Spleen (tissue), 11 donors: ENCODE measurements around the gene BCL2. TPM values are rescaled to one million over a fixed set of nuclear protein-coding genes. Genes with fewer than 3 reads are reported as not detected.
A peak's percentile ranks its signal among the peaks of the same experiment; 100 is the strongest.

Source experiments
- DNase-seq: peaks from one replicate; pipeline ENCODE4 v3.0.0-alpha.2; 2020
- H3K27ac ChIP-seq, 8 donors: fragments of 200-600 bp; sonication (generic) in 7 of 8; 1 replicate in 4 of 8; 2 replicates in 4 of 8; pipeline versions ENCODE4 v1.5.0 to v1.8.0; 2016 to 2021; ENCODE audit warnings: inconsistent platforms in 4 of 8, mild to moderate bottlenecking in 4 of 8, moderate library complexity in 1 of 8
- H3K27me3 ChIP-seq, 7 donors: fragments of 200-600 bp; sonication (generic) in 6 of 7; replicated peaks in 1 of 7; 1 replicate in 4 of 7; 2 replicates in 3 of 7; pipeline versions ENCODE4 v1.5.0 to v1.8.0; 2016 to 2021; ENCODE audit warnings: inconsistent platforms in 3 of 7, mild to moderate bottlenecking in 1 of 7
- H3K36me3 ChIP-seq, 6 donors: fragments of 200-600 bp; sonication (generic) in 5 of 6; 1 replicate in 4 of 6; 2 replicates in 2 of 6; pipeline versions ENCODE4 v1.5.0 to v1.8.0; 2016 to 2021; ENCODE audit warnings: inconsistent platforms in 2 of 6
- H3K4me1 ChIP-seq, 6 donors: fragments of 200-600 bp; sonication (generic) in 5 of 6; 1 replicate in 3 of 6; 2 replicates in 3 of 6; pipeline versions ENCODE4 v1.5.0 to v1.8.0; 2016 to 2021; ENCODE audit warnings: inconsistent platforms in 3 of 6
- H3K4me3 ChIP-seq, 8 donors: fragments of 200-600 bp; sonication (generic) in 7 of 8; 1 replicate in 4 of 8; 2 replicates in 4 of 8; pipeline versions ENCODE4 v1.5.0 to v1.8.0; 2016 to 2021; ENCODE audit warnings: inconsistent platforms in 4 of 8, mild to moderate bottlenecking in 4 of 8, moderate library complexity in 2 of 8
- H3K9me3 ChIP-seq, 8 donors: fragments of 200-600 bp; sonication (generic) in 7 of 8; 1 replicate in 4 of 8; 2 replicates in 4 of 8; pipeline versions ENCODE4 v1.5.0 to v1.8.0; 2016 to 2021; ENCODE audit warnings: inconsistent platforms in 4 of 8
- CTCF ChIP-seq, 11 experiments: fragments of 200-600 bp in 7 of 11; fragments of 450-650 bp in 4 of 11; sonication (generic) in 4 of 11; IDR thresholded peaks in 8 of 11; conservative IDR thresholded peaks in 3 of 11; 1 replicate in 7 of 11; 2 replicates in 4 of 11; pipeline versions ENCODE4 v1.4.0 to v1.8.0; 2016 to 2021; ENCODE audit warnings: antibody characterized with exemption in 11 of 11, inconsistent platforms in 4 of 11, mild to moderate bottlenecking in 1 of 11
- POLR2A ChIP-seq, 3 donors: fragments of 450-650 bp; IDR thresholded peaks; one replicate each; pipeline ENCODE4 v1.5.1; 2017; ENCODE audit warnings: antibody characterized with exemption in 3 of 3, mild to moderate bottlenecking in 1 of 3
- POLR2AphosphoS5 ChIP-seq, 3 donors: sonication (generic); formaldehyde crosslinking; IDR thresholded peaks; one replicate each; pipeline ENCODE4 v1.5.1; 2017; ENCODE audit warnings: antibody characterized with exemption in 3 of 3
- WGBS, 5 donors: extraction: QIAGEN DNeasy Blood & Tissue Kit in 3 of 5; methylation state at CpG; one replicate each; pipeline versions ENCODE4 v1.1.5 to v1.1.7; 2013 to 2018; 5-methylcytosine and 5-hydroxymethylcytosine counted together
- intact Hi-C: fragments of 100-400 bp; cut with DNase I; formaldehyde crosslinking; loops from one replicate; pipeline ENCODE4 v1.15.0; 2023; ENCODE audit warnings: low total_unique reads
- polyA plus RNA-seq, 3 donors: library from polyadenylated mRNA; stranded (reverse); fragments of 200-250 nt; gene quantifications; one replicate each; pipeline ENCODE4 v1.2.1, GENCODE V29; 2013
- total RNA-seq, 7 donors: library from RNA; depleted of rRNA in 3 of 7; stranded (reverse); fragments of >200 nt in 3 of 7; fragmentation: NEBNext Ultra II Directional in 4 of 7; extraction: Animal tissue kit (Norgen Biotek cat#: 25700) in 4 of 7; gene quantifications; one replicate each; pipeline versions ENCODE4 v1.1.0 to v1.2.1, GENCODE V29; 2016 to 2021
- donor health status: healthy with polysubstance abuse.
- donor health status: DM: no; HTN: no; CAD: no; lungs with moderate emphysema.
- donor health status: DM: no; HTN: no; CAD: no.
- donor health status: Bipolar disorder and iron deficiency.
- donor health status: healthy.
- donor health status: DM: no; HTN: no; CAD: no.
- donor health status: DM: yes; HTN: yes; CAD: no.

The BCL2 gene
- total and polyA plus RNA-seq, 10 donors: 9.6 to 112 (median 69.1) TPM

GRCh38 chr18:63199743-63200241 lies 119.8 kb downstream of the BCL2 start:
- H3K9me3 ChIP-seq: no peaks in the 10 kb centered on the region
- H3K4me3 ChIP-seq: peak overlapping the region in 4 of 8 donors; percentile 16 to 59 (median 19)
- H3K36me3 ChIP-seq: no peaks in the 10 kb centered on the region
- intact Hi-C loops: no loop called here
- peaks cover 12 to 78% (median 52%) of the 10 kb centered on the region in 6 donors for H3K4me1 ChIP-seq
- TF ChIP-seq POLR2AphosphoS5 (IDR thresholded peaks at IDR 0.05) (peak in 1 of 3 donors; percentile 20), POLR2A (IDR thresholded peaks at IDR 0.05) (no peak), CTCF (IDR thresholded peaks at IDR 0.05 in 8 of 11, conservative IDR thresholded peaks at IDR 0.05 in 3 of 11) (no peak)
- DNase-seq: no peak
- 19 to 26% (median 24%) methylated on average over 14 of the region's 14 CpGs for WGBS, 5 donors
- H3K27me3 ChIP-seq: no peaks in the 10 kb centered on the region
- H3K27ac ChIP-seq: peak overlapping the region in 5 of 8 donors; percentile 12 to 82 (median 58)

GRCh38 chr18:63198868-63199742 lies 120.5 kb downstream of the BCL2 start:
- Histone ChIP-seq H3K4me3 (peak overlapping the region in 4 of 8 donors; percentile 16 to 59 (median 19)), H3K9me3 (no peaks in the 10 kb centered on the region), H3K27ac (peak overlapping the region in 5 of 8 donors; percentile 37 to 82 (median 58)), H3K27me3 (no peaks in the 10 kb centered on the region), H3K36me3 (no peaks in the 10 kb centered on the region), H3K4me1 (peaks cover 12 to 75% (median 50%) of the 10 kb centered on the region in 6 donors)
- DNase-seq: no peak
- TF ChIP-seq CTCF (IDR thresholded peaks at IDR 0.05 in 8 of 11, conservative IDR thresholded peaks at IDR 0.05 in 3 of 11): peak in 1 of 11 experiments; percentile 10
- no peak for TF ChIP-seq POLR2AphosphoS5 (IDR thresholded peaks at IDR 0.05)
- intact Hi-C loops: no loop called here
- 92 to 96% (median 93%) methylated on average over 5 of the region's 5 CpGs for WGBS, 5 donors

- H3K9me3 ChIP-seq: no peaks in the 10 kb centered on the region
- no peak for TF ChIP-seq POLR2A (IDR thresholded peaks at IDR 0.05)
- H3K4me3 ChIP-seq: no peak overlapping the region
- DNase-seq: no peak
- intact Hi-C loops: no loop called here
- H3K36me3 ChIP-seq: no peaks in the 10 kb centered on the region
- peak overlapping the region in 5 of 8 donors; percentile 26 to 82 (median 50) for H3K27ac ChIP-seq
- H3K27me3 ChIP-seq: no peaks in the 10 kb centered on the region
- H3K4me1 ChIP-seq: peaks cover 12 to 82% (median 52%) of the 10 kb centered on the region in 6 donors
- WGBS, 5 donors: 24 to 71% (median 58%) methylated on average over 2 of the region's 2 CpGs
Observed at GRCh38 chr18:63198098-63198760, 121.3 kb downstream of the BCL2 start.

GRCh38 chr18:63197246-63197869 lies 122.2 kb downstream of the BCL2 start:
- peaks cover 12 to 88% (median 60%) of the 10 kb centered on the region in 6 donors for H3K4me1 ChIP-seq
- no peaks in the 10 kb centered on the region for H3K9me3 ChIP-seq
- H3K4me3 ChIP-seq: peak overlapping the region in 1 of 8 donors; percentile 6
- intact Hi-C loops: no loop called here
- TF ChIP-seq POLR2A (IDR thresholded peaks at IDR 0.05) (no peak), POLR2AphosphoS5 (IDR thresholded peaks at IDR 0.05) (no peak), CTCF (IDR thresholded peaks at IDR 0.05 in 8 of 11, conservative IDR thresholded peaks at IDR 0.05 in 3 of 11) (no peak)
- no peak for DNase-seq
- WGBS, 5 donors: 31 to 47% (median 33%) methylated on average over 8 of the region's 8 CpGs
- peak overlapping the region in 7 of 8 donors; percentile 26 to 82 (median 54) for H3K27ac ChIP-seq
- H3K36me3 ChIP-seq: no peaks in the 10 kb centered on the region
- no peaks in the 10 kb centered on the region for H3K27me3 ChIP-seq
